Measurements from ENCODE around the gene RANBP1.
A peak's percentile ranks its signal among the peaks of the same experiment; 100 is the strongest.

The RANBP1 gene

DNA sequence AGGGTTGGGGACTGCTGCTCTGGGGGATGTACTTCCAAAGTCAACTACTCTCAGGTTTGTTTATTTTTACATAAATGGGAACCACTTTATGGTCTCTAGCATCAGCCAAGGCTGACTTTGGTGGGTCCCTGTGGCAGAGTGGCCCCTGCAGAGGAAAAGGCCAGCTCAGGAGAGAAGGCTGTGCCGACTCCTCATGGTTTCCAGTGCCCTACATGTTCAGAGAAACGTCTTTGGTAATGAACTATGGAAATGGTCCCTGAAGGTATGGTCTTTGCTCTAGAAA lies 12.7 kb downstream of the RANBP1 start:
- WGBS = 77% methylated on average over 2 of the region's 2 CpGs
- peaks cover 5% of the 10 kb centered on the region; the same call in 1 of the 2 replicates for H3K4me1 ChIP-seq (ENCODE audit: insufficient read depth, low read length)
- no peak overlapping the region for H3K27ac ChIP-seq (ENCODE audit: low read depth, low read length)
- peaks cover 47% of the 10 kb centered on the region for H3K36me3 ChIP-seq (ENCODE audit: insufficient read depth, low read length)
- no peak overlapping the region for H3K4me3 ChIP-seq (ENCODE audit: low read length)
- no peaks in the 10 kb centered on the region for H3K9me3 ChIP-seq (ENCODE audit: insufficient read depth, low read depth, low read length)
- no peak overlapping the region for H3K9ac ChIP-seq (ENCODE audit: low read depth, low read length)
- no peaks in the 10 kb centered on the region for H3K27me3 ChIP-seq (ENCODE audit: insufficient read depth, low read length)

DNA sequence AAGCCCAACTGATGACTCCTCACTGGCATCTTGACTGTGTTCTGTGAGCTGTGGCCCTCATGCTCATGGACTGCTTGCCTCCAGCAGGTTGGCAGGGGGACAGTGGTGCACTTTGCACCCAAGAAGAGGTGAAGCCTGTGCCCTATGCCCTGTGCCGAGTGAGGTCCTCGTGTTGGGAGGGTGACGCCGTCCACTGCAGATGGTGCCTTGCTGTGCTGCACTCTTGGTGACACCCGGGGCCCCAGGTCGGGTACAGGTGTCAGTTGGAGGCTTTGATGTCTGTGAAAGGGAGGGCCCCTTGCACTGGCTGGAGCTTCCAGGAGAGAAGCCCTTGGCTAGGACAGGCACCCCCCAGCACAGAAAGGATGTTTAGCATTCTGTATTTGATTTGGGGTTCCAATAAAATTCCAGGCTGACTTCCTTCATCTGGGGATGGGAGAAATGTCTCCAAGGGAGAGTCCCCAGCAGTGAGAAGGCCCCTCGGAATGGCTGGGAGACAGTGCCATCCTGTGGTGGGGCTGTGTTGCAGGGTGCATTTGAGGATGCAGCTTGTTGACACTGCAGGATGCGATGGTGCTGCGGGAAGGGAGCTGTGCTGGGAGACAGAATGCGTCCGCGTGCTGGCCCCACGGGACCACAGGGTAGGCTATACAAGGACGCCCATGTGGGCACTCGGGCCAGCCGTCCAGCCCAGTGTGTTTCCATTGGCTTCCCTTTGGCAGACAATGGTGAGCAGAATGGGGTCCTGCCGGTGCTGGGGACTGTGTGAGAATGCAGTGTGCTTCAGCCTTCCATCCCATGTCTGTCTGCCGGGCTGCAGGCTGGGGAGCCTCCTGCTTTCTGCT lies 13.2 kb downstream of the RANBP1 start:
- 78% methylated on average over 18 of the region's 18 CpGs for WGBS
- no peak overlapping the region for H3K27ac ChIP-seq (ENCODE audit: low read depth, low read length)
- H3K27me3 ChIP-seq (ENCODE audit: insufficient read depth, low read length) = no peaks in the 10 kb centered on the region
- H3K9ac ChIP-seq (ENCODE audit: low read depth, low read length) = no peak overlapping the region
- no peaks in the 10 kb centered on the region for H3K9me3 ChIP-seq (ENCODE audit: insufficient read depth, low read depth, low read length)
- peaks cover 41% of the 10 kb centered on the region for H3K36me3 ChIP-seq (ENCODE audit: insufficient read depth, low read length)
- no peak overlapping the region for H3K4me3 ChIP-seq (ENCODE audit: low read length)
- H3K4me1 ChIP-seq (ENCODE audit: insufficient read depth, low read length) = peaks cover 5% of the 10 kb centered on the region; the same call in 1 of the 2 replicates

GRCh38 chr22:20129747-20130014 lies 13.8 kb downstream of the RANBP1 start:
- Histone ChIP-seq H3K36me3 (ENCODE audit: insufficient read depth, low read length) (peaks cover 37% of the 10 kb centered on the region), H3K27me3 (ENCODE audit: insufficient read depth, low read length) (no peaks in the 10 kb centered on the region), H3K4me3 (ENCODE audit: low read length) (no peak overlapping the region), H3K9me3 (ENCODE audit: insufficient read depth, low read depth, low read length) (no peaks in the 10 kb centered on the region), H3K4me1 (ENCODE audit: insufficient read depth, low read length) (peaks cover 5% of the 10 kb centered on the region; the same call in 1 of the 2 replicates), H3K9ac (ENCODE audit: low read depth, low read length) (no peak overlapping the region), H3K27ac (ENCODE audit: low read depth, low read length) (no peak overlapping the region)
- WGBS = 97% methylated on average over 3 of the region's 3 CpGs

DNA sequence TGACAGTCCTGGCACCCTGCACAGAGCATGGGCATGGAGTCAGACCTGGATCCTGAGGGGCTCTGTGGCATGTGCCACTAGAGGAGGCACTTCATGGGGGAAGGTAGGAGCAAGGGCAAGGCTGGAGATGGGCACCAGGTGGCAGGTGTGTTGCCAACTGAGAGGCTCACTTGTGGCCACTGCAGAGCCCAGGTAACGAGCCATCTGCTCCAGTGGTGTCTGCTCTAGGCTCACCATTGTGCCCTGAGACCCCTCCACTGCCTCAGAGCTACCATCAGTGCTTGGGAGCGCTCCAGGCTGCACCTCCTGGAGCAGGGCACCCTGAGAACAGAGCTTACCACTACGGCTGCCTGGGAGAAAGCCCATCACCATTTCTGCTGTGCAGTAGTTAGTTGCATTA lies 14.4 kb downstream of the RANBP1 start:
- H3K9me3 ChIP-seq (ENCODE audit: insufficient read depth, low read depth, low read length) = no peaks in the 10 kb centered on the region
- 88% methylated on average over 3 of the region's 3 CpGs for WGBS
- H3K27ac ChIP-seq (ENCODE audit: low read depth, low read length) = no peak overlapping the region
- peaks cover 30% of the 10 kb centered on the region for H3K36me3 ChIP-seq (ENCODE audit: insufficient read depth, low read length)
- H3K9ac ChIP-seq (ENCODE audit: low read depth, low read length) = no peak overlapping the region; the same call in 1 of the 2 replicates
- peak overlapping the region; percentile 83; the same call in 1 of the 2 replicates for H3K4me3 ChIP-seq (ENCODE audit: low read length)
- no peaks in the 10 kb centered on the region for H3K27me3 ChIP-seq (ENCODE audit: insufficient read depth, low read length)
- peaks cover 5% of the 10 kb centered on the region; the same call in 1 of the 2 replicates for H3K4me1 ChIP-seq (ENCODE audit: insufficient read depth, low read length)

DNA sequence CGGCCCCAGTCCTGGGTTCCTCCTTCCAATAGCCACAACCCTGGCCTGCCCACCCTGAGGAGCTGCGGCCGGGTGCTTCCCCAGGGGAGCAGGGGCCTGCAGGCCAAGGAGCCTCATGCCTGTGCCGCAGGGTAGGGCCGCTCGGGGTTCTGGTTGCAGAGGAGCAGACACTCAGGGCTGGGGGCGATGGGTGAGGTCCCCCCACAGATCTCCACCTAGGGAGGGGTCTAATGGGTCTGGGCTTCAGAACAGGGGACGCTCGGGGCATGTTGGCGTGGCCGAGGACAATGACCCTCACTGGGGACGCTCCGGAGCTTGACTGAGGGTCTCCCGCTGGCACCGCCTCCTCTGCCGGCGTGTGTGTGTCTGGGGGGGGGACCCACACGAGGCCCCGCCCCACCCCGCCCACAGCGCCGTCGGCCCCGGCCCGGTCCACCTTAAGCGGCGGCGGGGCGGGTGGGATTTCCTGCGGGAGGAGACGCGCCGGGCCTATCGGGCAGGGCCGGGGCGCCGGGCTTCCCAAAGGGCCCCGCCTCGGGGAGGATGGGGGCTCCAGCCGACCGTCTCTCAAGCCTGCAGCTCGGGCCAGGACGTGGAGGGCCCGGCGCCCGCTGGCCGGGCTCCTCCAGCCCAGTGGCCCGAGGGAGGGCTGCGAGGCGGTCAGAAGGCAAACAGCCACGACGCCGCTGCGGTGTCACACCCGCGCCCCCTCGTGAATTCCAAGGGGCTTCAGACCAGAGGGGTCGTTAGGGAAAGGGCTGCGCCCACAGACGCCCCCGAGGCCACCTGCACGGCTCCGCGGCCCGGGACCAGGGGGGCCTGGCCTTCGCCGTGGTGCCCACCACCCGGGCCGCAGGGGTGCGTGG lies 15.1 kb downstream of the RANBP1 start:
- H3K4me1 ChIP-seq (ENCODE audit: insufficient read depth, low read length) = peaks cover 5% of the 10 kb centered on the region; the same call in 1 of the 2 replicates
- H3K9ac ChIP-seq (ENCODE audit: low read depth, low read length) = peak overlapping the region; percentile 78
- H3K9me3 ChIP-seq (ENCODE audit: insufficient read depth, low read depth, low read length) = no peaks in the 10 kb centered on the region
- H3K27ac ChIP-seq (ENCODE audit: low read depth, low read length) = no peak overlapping the region
- H3K27me3 ChIP-seq (ENCODE audit: insufficient read depth, low read length) = no peaks in the 10 kb centered on the region
- H3K4me3 ChIP-seq (ENCODE audit: low read length) = peak overlapping the region; percentile 83
- WGBS = 7% methylated on average over 70 of the region's 70 CpGs
- H3K36me3 ChIP-seq (ENCODE audit: insufficient read depth, low read length) = peaks cover 24% of the 10 kb centered on the region

GRCh38 chr22:20131597-20131858 lies 15.6 kb downstream of the RANBP1 start, which contains the start of gene ZDHHC8:
TSS of gene ZDHHC8 (plus strand) at chr22:20131804. CDS start at chr22:20131948, 144 bp downstream.
- Histone ChIP-seq H3K9ac (ENCODE audit: low read depth, low read length) (peak within 1 kb of the TSS; percentile 78), H3K27ac (ENCODE audit: low read depth, low read length) (no peak within 1 kb of the TSS), H3K9me3 (ENCODE audit: insufficient read depth, low read depth, low read length) (no peaks in the 10 kb centered on the region), H3K4me1 (ENCODE audit: insufficient read depth, low read length) (peaks cover 5% of the 10 kb centered on the region; the same call in 1 of the 2 replicates), H3K4me3 (ENCODE audit: low read length) (peak within 1 kb of the TSS; percentile 83), H3K36me3 (ENCODE audit: insufficient read depth, low read length) (peaks cover 18% of the 10 kb centered on the region), H3K27me3 (ENCODE audit: insufficient read depth, low read length) (no peaks in the 10 kb centered on the region)
- under 1% methylated on average over 43 of the region's 43 CpGs for WGBS

- Histone ChIP-seq H3K27ac (ENCODE audit: low read depth, low read length) (no peak overlapping the region), H3K9ac (ENCODE audit: low read depth, low read length) (peak overlapping the region; percentile 72), H3K4me1 (ENCODE audit: insufficient read depth, low read length) (peaks cover 5% of the 10 kb centered on the region; the same call in 1 of the 2 replicates), H3K27me3 (ENCODE audit: insufficient read depth, low read length) (no peaks in the 10 kb centered on the region), H3K36me3 (ENCODE audit: insufficient read depth, low read length) (peaks cover 13% of the 10 kb centered on the region), H3K9me3 (ENCODE audit: insufficient read depth, low read depth, low read length) (no peaks in the 10 kb centered on the region), H3K4me3 (ENCODE audit: low read length) (peak overlapping the region; percentile 73)
- 5% methylated on average over 72 of the region's 72 CpGs for WGBS
Measured at GRCh38 chr22:20131859-20132685, 16.2 kb downstream of the RANBP1 start.

DNA sequence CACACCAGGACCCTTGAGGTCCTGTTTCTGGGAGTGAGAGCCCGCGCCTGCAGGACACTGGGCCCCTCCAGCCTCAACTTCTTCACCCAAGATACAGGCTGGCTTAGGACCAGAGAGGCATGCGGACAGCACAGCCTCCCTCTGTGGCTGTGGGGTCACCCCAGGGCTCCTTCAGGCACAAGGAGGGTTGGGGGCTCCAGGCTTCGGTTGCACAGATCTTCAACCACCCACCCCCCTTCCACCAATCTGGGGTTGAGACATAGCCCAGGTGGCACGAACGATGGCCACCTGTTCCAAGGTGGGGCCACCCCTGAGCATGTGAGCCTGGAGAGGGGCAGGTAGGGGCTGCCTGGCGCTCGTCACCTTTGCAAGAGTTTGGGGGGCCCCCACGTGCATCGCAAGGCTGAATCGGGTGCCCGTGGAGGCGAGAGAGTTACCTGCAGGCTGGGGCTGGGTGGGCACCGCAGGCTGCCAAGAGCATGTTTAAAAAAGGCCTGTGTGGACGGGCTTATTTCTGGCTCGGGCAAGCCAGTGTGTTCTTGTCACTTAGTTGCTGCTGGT lies 16.9 kb downstream of the RANBP1 start:
- Histone ChIP-seq H3K36me3 (ENCODE audit: insufficient read depth, low read length) (peaks cover 6% of the 10 kb centered on the region), H3K27ac (ENCODE audit: low read depth, low read length) (no peak overlapping the region), H3K27me3 (ENCODE audit: insufficient read depth, low read length) (no peaks in the 10 kb centered on the region), H3K4me3 (ENCODE audit: low read length) (peak overlapping the region; percentile 73), H3K4me1 (ENCODE audit: insufficient read depth, low read length) (peaks cover 5% of the 10 kb centered on the region; the same call in 1 of the 2 replicates), H3K9ac (ENCODE audit: low read depth, low read length) (peak overlapping the region; percentile 72), H3K9me3 (ENCODE audit: insufficient read depth, low read depth, low read length) (no peaks in the 10 kb centered on the region)
- WGBS = 89% methylated on average over 16 of the region's 16 CpGs

DNA sequence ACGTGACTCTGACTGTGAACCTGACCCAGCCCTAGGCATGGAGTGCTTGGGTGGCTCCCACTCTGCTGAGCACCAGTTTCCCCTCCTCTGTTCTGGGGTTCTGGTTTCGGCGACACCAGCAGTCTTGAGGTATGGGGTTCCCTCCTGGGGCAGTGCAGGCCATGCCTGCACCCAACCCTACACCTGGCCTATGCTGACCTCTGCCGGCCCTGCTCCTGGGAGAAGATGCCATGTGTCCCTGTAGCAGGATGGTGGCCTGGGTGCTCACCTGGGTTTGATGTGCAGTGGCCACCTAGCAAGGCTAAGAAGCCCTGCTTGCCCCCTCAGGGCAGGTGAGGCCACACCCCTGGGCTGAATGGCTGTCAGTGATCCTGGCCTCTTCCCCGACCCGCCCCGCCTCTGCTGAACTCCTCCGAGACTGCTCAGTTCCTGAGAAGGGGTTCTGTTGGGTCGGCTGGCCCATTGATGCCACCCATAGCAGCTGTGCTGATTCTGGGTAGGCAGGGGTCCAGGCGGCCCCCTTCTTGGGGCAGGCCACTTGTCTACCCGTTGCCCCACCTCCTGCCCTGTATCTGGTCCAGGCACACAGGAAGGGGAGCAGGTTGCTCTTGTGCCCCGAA lies 18.1 kb downstream of the RANBP1 start:
- no peaks in the 10 kb centered on the region for H3K9me3 ChIP-seq (ENCODE audit: insufficient read depth, low read depth, low read length)
- peaks cover 5% of the 10 kb centered on the region; the same call in 1 of the 2 replicates for H3K4me1 ChIP-seq (ENCODE audit: insufficient read depth, low read length)
- no peaks in the 10 kb centered on the region for H3K27me3 ChIP-seq (ENCODE audit: insufficient read depth, low read length)
- H3K4me3 ChIP-seq (ENCODE audit: low read length) = no peak overlapping the region
- no peaks in the 10 kb centered on the region for H3K36me3 ChIP-seq (ENCODE audit: insufficient read depth, low read length)
- no peak overlapping the region for H3K9ac ChIP-seq (ENCODE audit: low read depth, low read length)
- no peak overlapping the region for H3K27ac ChIP-seq (ENCODE audit: low read depth, low read length)
- 90% methylated on average over 12 of the region's 12 CpGs for WGBS

GRCh38 chr22:20135265-20135664 lies 19.4 kb downstream of the RANBP1 start:
- H3K27ac ChIP-seq (ENCODE audit: low read depth, low read length) = no peak overlapping the region
- no peaks in the 10 kb centered on the region for H3K9me3 ChIP-seq (ENCODE audit: insufficient read depth, low read depth, low read length)
- H3K4me3 ChIP-seq (ENCODE audit: low read length) = no peak overlapping the region
- H3K27me3 ChIP-seq (ENCODE audit: insufficient read depth, low read length) = no peaks in the 10 kb centered on the region
- peaks cover 2% of the 10 kb centered on the region; the same call in 1 of the 2 replicates for H3K36me3 ChIP-seq (ENCODE audit: insufficient read depth, low read length)
- H3K4me1 ChIP-seq (ENCODE audit: insufficient read depth, low read length) = peaks cover 5% of the 10 kb centered on the region; the same call in 1 of the 2 replicates
- WGBS = 93% methylated on average over 4 of the region's 4 CpGs
- no peak overlapping the region for H3K9ac ChIP-seq (ENCODE audit: low read depth, low read length)

All from HUES64 (cell line).